Measurements from ENCODE around the gene C7orf25.

GRCh38 chr7:42931834-42932651, 20.2 kb upstream of the C7orf25 start, which contains the start of the genes MRPL32 and PSMA2:
- TF ChIP-seq CTCF (IDR thresholded peaks at IDR 0.05; ENCODE audit: low read depth, low read length, poor library complexity, severe bottlenecking), result no peak
- no peak for TF ChIP-seq EZH2phosphoT487 (IDR thresholded peaks at IDR 0.05; ENCODE audit: borderline replicate concordance, low read length)
